Iris pigment epithelial cell (primary cell): ENCODE measurements around the gene POLR2F.

Experiments
- DNase-seq: peaks from one replicate; pipeline ENCODE4 v3.0.0-alpha.2; 2011; ENCODE audit warnings: low read depth

POLR2F gene

DNA sequence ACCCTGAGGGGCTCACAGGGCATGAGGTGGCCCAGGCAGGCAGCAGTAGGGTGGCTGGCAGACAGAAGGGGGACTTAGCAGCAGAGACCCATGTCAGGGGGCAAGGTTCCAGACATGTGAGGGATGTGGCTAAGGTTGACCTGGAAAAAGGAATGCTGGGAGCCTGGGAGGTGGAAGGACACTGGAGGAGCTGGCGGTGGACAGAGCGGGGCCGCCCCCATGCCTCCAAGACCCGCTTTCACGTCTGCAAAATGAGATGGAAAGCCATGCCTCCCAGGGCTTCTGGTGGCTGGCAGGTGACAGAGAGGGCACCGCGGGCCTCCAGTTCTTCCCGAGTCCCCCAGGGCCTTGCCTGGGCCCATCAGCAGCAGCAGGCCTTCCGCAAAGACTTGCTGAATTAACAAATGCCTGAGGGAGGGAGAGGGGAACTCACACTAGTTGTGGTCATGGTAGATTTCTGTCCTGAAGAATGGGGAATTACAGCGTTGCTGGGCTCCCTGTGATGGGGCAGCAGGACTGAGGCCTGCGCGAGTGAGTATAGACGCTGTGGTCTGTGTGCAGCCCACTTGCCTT is 53.9 kb downstream of the POLR2F start:
- DNase-seq: no peak

GRCh38 chr22:38009000-38009806 is 55.7 kb downstream of the POLR2F start:
- no peak for DNase-seq

DNA sequence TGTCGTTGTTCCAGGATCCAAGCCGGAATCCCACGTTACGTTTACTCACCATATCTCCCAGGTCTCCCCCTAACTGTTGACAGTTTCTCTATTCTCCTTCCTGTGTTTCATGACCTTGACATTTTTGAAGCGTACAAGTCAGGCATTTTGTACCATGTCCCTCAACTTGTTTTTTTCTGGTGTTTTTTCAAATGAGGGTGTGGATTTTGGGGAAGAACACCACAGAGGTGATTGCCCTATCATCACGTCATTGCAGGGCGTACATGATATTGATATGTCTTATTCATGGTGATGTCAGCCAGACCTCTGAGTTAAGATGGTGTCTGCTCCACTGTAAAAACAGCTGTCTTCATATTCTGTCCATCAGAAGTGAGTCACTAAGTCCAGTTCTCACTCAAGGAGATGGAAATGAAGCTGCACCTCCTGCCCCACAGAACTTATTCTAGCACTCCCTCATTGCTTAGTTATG is 59.1 kb downstream of the POLR2F start:
- DNase-seq: peak; percentile 65

GRCh38 chr22:38014083-38014482 is 60.6 kb downstream of the POLR2F start:
- DNase-seq: no peak

DNA sequence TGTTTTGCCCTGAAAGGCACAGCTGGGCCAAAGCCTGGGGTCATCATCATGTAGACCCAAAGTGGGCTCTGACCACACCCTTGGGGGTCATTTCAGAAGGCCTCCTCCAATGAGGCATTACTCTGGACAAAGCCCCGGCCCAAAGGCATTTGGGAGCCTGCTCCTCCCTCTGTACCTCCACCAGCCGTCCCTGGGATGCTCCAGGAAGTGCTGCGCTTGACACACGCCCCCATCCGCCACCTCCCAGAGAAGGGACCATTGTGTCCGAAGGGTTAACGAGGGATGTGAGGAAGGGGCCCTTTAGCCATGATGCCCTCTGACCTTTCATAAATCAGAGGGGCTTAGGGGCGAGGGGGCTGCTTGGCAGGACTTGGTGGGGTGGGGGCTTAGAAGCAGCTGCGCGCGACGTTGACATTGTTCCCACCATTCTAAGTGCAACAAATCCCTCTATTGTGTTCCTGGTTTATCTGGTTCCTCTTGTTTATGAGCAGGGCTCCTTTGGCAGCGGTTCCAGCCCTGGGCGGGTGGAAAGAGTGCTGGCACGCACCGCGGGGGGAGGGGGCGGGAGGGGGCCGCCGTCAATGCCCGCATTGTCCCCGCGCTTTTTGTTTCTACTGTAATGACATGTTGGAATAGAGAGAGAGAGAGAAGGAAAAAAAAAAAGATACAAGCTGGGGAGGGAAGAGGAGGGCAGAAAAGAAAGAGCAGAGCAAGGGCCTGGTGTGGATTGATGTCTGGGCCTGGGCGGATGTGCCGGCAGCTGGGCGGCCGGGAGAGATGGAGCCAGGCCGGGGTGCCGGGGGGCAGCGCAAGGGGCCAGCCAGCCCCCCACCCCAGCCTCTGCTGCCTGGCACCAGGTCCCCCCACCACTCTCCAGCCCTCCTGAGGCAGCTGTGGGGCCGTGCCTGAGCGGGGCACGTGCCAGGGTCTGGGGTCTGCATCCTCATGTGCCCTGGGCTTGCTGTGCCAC is 63.0 kb downstream of the POLR2F start:
- DNase-seq: peak; percentile 27

- peak; percentile 55 for DNase-seq
Observed at GRCh38 chr22:38017272-38017920, 63.9 kb downstream of the POLR2F start.

DNA sequence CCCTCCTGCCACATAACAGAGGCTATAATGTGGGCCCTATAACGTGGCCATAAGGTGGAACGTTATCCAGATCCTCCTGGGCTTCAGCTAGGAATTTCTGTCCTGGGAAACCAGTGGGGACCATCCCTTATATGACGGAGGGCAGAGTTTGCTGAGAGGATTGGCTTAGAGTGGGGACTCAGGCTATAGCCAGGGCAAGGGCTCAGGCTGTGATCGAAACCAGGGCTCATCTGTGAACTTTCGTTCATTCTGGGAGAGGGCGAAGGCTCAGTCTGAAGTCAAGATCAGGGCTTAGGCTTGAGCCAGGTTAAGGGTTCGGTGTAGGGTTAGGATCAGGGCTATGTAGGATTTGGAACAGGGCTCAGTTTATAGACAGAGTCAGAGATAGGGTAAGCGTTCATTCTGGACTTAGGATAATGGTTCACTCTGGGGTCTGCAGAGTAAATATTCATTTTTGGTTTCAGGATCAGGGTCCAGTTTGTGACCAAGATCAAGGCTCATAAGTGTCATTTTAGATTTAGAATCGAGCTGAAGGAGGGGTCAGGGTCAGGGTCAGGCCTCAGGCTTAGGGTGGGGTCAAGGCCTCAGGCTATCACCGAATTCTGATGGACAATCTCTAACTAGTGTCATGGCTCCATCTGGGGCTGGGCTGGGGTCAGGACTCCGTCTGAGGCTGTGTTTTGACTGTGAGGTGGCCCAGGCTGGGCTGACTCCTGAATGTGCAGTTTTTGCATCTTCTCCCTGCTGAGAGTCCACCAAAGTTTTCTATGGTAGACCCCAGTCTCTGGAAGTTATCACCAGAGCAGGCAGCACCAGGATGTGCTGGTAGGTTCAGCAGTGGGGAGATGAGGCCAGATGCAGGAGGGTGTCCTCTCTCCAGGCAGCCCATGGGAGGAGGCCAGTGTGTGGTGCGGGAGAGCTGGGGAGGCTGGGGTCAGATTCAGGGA is 64.7 kb downstream of the POLR2F start:
- no peak for DNase-seq
